Gastroesophageal sphincter (tissue), 4 donors: ENCODE measurements around the gene DPP6. TPM values are rescaled to one million over a fixed set of nuclear protein-coding genes. Genes with fewer than 3 reads are reported as not detected.

Experiments
- ATAC-seq: fragments of 150-250 bp; one replicate; pipeline ENCODE4 v1.9.1; 2016; ENCODE audit warnings: mild to moderate bottlenecking, moderate library complexity
- H3K27ac ChIP-seq, 4 donors: fragments of 200-600 bp; sonication (generic) in 3 of 4; 1 replicate in 3 of 4; 2 replicates in 1 of 4; pipeline ENCODE4 v1.5.1; 2016 to 2019
- H3K27me3 ChIP-seq: fragments of 200-600 bp; sonication (generic); one replicate; pipeline ENCODE4 v1.5.1; 2019
- H3K36me3 ChIP-seq, 2 donors: fragments of 200-600 bp; sonication (generic); one replicate each; pipeline ENCODE4 v1.5.1; 2019; ENCODE audit warnings: control low read depth in 1 of 2
- H3K4me1 ChIP-seq, 3 donors: fragments of 200-600 bp; sonication (generic); 1 replicate in 2 of 3; 2 replicates in 1 of 3; pipeline ENCODE4 v1.5.1; 2016 to 2019; ENCODE audit warnings: control low read depth in 2 of 3
- H3K4me3 ChIP-seq, 2 donors: fragments of 200-600 bp; sonication (generic); one replicate each; pipeline ENCODE4 v1.5.1; 2019; ENCODE audit warnings: mild to moderate bottlenecking in 1 of 2, moderate library complexity in 1 of 2
- H3K9me3 ChIP-seq, 3 donors: fragments of 200-600 bp; sonication (generic); one replicate each; pipeline ENCODE4 v1.5.1; 2017 to 2019; ENCODE audit warnings: control low read depth in 2 of 3
- CTCF ChIP-seq, 4 experiments: fragments of 200-600 bp in 2 of 4; fragments of 450-650 bp in 2 of 4; sonication (generic) in 1 of 4; IDR thresholded peaks; one replicate each; pipeline ENCODE4 v1.5.1; 2017 to 2019; ENCODE audit warnings: antibody characterized with exemption in 4 of 4, mild to moderate bottlenecking in 2 of 4, moderate library complexity in 2 of 4
- EP300 ChIP-seq: sonication (generic); formaldehyde crosslinking; IDR thresholded peaks from one replicate; pipeline ENCODE4 v1.6.1; 2017; ENCODE audit warnings: antibody characterized with exemption, mild to moderate bottlenecking
- POLR2A ChIP-seq, 2 donors: fragments of 450-650 bp; IDR thresholded peaks; one replicate each; pipeline ENCODE4 v1.6.1; 2017; ENCODE audit warnings: antibody characterized with exemption in 2 of 2, mild to moderate bottlenecking in 2 of 2, moderate library complexity in 1 of 2
- POLR2AphosphoS5 ChIP-seq: sonication (generic); formaldehyde crosslinking; IDR thresholded peaks from one replicate; pipeline ENCODE4 v1.6.1; 2017; ENCODE audit warnings: antibody characterized with exemption
- WGBS, 2 donors: methylation state at CpG; one replicate each; pipeline ENCODE4 v1.1.5; 2018; ENCODE audit warnings: low coverage in 1 of 2; 5-methylcytosine and 5-hydroxymethylcytosine counted together
- total RNA-seq, 4 donors: library from RNA; depleted of rRNA; stranded (reverse); fragments of >200 nt; gene quantifications; one replicate each; pipeline ENCODE4 v1.1.0, GENCODE V29; 2016

The DPP6 gene
- total RNA-seq, 4 donors from 2014 or later = 14.3 to 40.0 (median 23.1) TPM

- Histone ChIP-seq H3K36me3 (peaks cover 0 to 6% of the 10 kb centered on the region in 2 donors), H3K4me3 (no peak overlapping the region), H3K4me1 (no peaks in the 10 kb centered on the region), H3K27ac (no peak overlapping the region), H3K27me3 (no peaks in the 10 kb centered on the region), H3K9me3 (peaks cover 0 to 11% (median 0%) of the 10 kb centered on the region in 3 donors)
- TF ChIP-seq CTCF (IDR thresholded peaks at IDR 0.05) = no peak
- TF ChIP-seq EP300 = no peak
- ATAC-seq = no peak
- 89 to 93% methylated on average over 7 to 8 of the region's 8 CpGs for whole genome bisulfite sequencing, 2 donors
Measured at GRCh38 chr7:154853063-154853726, 801.0 kb downstream of the DPP6 start.

GRCh38 chr7:154853727-154854095 lies 801.5 kb downstream of the DPP6 start:
- WGBS, 2 donors = 81% methylated on average over 2 of the region's 4 CpGs; no CpG with 5 or more reads in 1 of the 2 donors

GRCh38 chr7:154854836-154855235 lies 802.6 kb downstream of the DPP6 start:
- Histone ChIP-seq H3K4me1 (no peaks in the 10 kb centered on the region), H3K27ac (no peak overlapping the region), H3K36me3 (peaks cover 0 to 15% of the 10 kb centered on the region in 2 donors), H3K4me3 (no peak overlapping the region), H3K27me3 (no peaks in the 10 kb centered on the region), H3K9me3 (peaks cover 0 to 3% (median 0%) of the 10 kb centered on the region in 3 donors)
- no peak for TF ChIP-seq POLR2A (IDR thresholded peaks at IDR 0.05)
- no peak for TF ChIP-seq POLR2AphosphoS5
- no peak for TF ChIP-seq CTCF (IDR thresholded peaks at IDR 0.05)
- TF ChIP-seq EP300 = no peak
- 76 to 87% methylated on average over 4 to 8 of the region's 14 CpGs for WGBS, 2 donors
- ATAC-seq = no peak

More at GRCh38 chr7:154853727-154854095, 801.5 kb downstream of the DPP6 start:
- Histone ChIP-seq H3K9me3 (peaks cover 0 to 11% (median 0%) of the 10 kb centered on the region in 3 donors), H3K27ac (no peak overlapping the region), H3K4me1 (no peaks in the 10 kb centered on the region), H3K36me3 (peaks cover 0 to 11% of the 10 kb centered on the region in 2 donors), H3K27me3 (no peaks in the 10 kb centered on the region), H3K4me3 (no peak overlapping the region)
- TF ChIP-seq CTCF (IDR thresholded peaks at IDR 0.05) (no peak), POLR2AphosphoS5 (no peak), EP300 (no peak), POLR2A (IDR thresholded peaks at IDR 0.05) (no peak)
- no peak for ATAC-seq

GRCh38 chr7:154855366-154855765 lies 803.2 kb downstream of the DPP6 start:
- H3K36me3 ChIP-seq = peaks cover 0 to 15% of the 10 kb centered on the region in 2 donors
- 67 to 76% methylated on average over 3 to 7 of the region's 12 CpGs for WGBS, 2 donors
- peaks cover 2% of the 10 kb centered on the region for H3K27me3 ChIP-seq
- H3K9me3 ChIP-seq = no peaks in the 10 kb centered on the region
- TF ChIP-seq POLR2AphosphoS5 (no peak), POLR2A (IDR thresholded peaks at IDR 0.05) (no peak), EP300 (no peak), CTCF (IDR thresholded peaks at IDR 0.05) (no peak)
- H3K4me1 ChIP-seq = no peaks in the 10 kb centered on the region
- no peak for ATAC-seq
- H3K27ac ChIP-seq = no peak overlapping the region
- no peak overlapping the region for H3K4me3 ChIP-seq

- H3K9me3 ChIP-seq = no peaks in the 10 kb centered on the region
- H3K27ac ChIP-seq = no peak overlapping the region
- WGBS, 2 donors = 32 to 64% methylated on average over 6 of the region's 9 CpGs
- peaks cover 4% of the 10 kb centered on the region for H3K27me3 ChIP-seq
- no peak for TF ChIP-seq EP300
- no peak for TF ChIP-seq CTCF (IDR thresholded peaks at IDR 0.05)
- no peak for TF ChIP-seq POLR2AphosphoS5
- TF ChIP-seq POLR2A (IDR thresholded peaks at IDR 0.05) = no peak
- no peak overlapping the region for H3K4me3 ChIP-seq
- no peak for ATAC-seq
- peaks cover 0 to 15% of the 10 kb centered on the region in 2 donors for H3K36me3 ChIP-seq
- no peaks in the 10 kb centered on the region for H3K4me1 ChIP-seq
Measured at GRCh38 chr7:154856733-154857132, 804.5 kb downstream of the DPP6 start.
